Skeletal muscle cell (primary cell): ENCODE measurements around the gene NOP10.
"Not testable (repeated sequence)": the region's sequence is repeated elsewhere in the genome, so short reads cannot be mapped to it uniquely, and the experiment has no call there.

Source experiments
- DNase-seq: peaks from one replicate; pipeline ENCODE4 v3.0.0-alpha.2; 2010; ENCODE audit warnings: low read depth
- H3K4me3 ChIP-seq: 2 replicates; pipeline ENCODE4 v1.5.1; 2011; ENCODE audit warnings: low read depth, mild to moderate bottlenecking, control low read depth, low read length, moderate library complexity

Gene NOP10

GRCh38 chr15:34360298-34360697 is 17.4 kb upstream of the NOP10 start:
- no peak for DNase-seq
- no peak overlapping the region for H3K4me3 ChIP-seq

- no peak for DNase-seq
- H3K4me3 ChIP-seq: no peak overlapping the region
Measured at GRCh38 chr15:34359416-34359815, 16.5 kb upstream of the NOP10 start.

- no peak overlapping the region for H3K4me3 ChIP-seq
- no peak for DNase-seq
Measured at GRCh38 chr15:34358948-34359347, 16.0 kb upstream of the NOP10 start.

GRCh38 chr15:34358367-34358766 is 15.4 kb upstream of the NOP10 start:
- DNase-seq: no peak
- H3K4me3 ChIP-seq: no peak overlapping the region

- DNase-seq: no peak
- no peak overlapping the region for H3K4me3 ChIP-seq
Measured at GRCh38 chr15:34357653-34358052, 14.7 kb upstream of the NOP10 start.

GRCh38 chr15:34355241-34355640 is 12.3 kb upstream of the NOP10 start:
- DNase-seq: no peak
- H3K4me3 ChIP-seq: no peak overlapping the region

GRCh38 chr15:34354286-34354685 is 11.3 kb upstream of the NOP10 start:
- H3K4me3 ChIP-seq: no peak overlapping the region
- DNase-seq: no peak

GRCh38 chr15:34353627-34354026 is 10.7 kb upstream of the NOP10 start:
- no peak for DNase-seq

GRCh38 chr15:34352996-34353395 is 10.1 kb upstream of the NOP10 start:
- not testable (repeated sequence) for DNase-seq, H3K4me3 ChIP-seq

More at GRCh38 chr15:34353627-34354026, 10.7 kb upstream of the NOP10 start:
- H3K4me3 ChIP-seq: no peak overlapping the region

GRCh38 chr15:34349769-34350168 is 6.8 kb upstream of the NOP10 start:
- no peak for DNase-seq
- H3K4me3 ChIP-seq: no peak overlapping the region

- no peak overlapping the region for H3K4me3 ChIP-seq
- DNase-seq: no peak
Measured at GRCh38 chr15:34348735-34349300, 5.9 kb upstream of the NOP10 start.

- no peak for DNase-seq
- no peak overlapping the region for H3K4me3 ChIP-seq
Measured at GRCh38 chr15:34347951-34348638, 5.2 kb upstream of the NOP10 start.

- DNase-seq: not testable (repeated sequence)
- H3K4me3 ChIP-seq: peak overlapping the region; percentile 60
Measured at GRCh38 chr15:34342213-34342736, 661 bp downstream of the NOP10 start.

- DNase-seq: no peak
- H3K4me3 ChIP-seq: peak overlapping the region; percentile 60
Measured at GRCh38 chr15:34341381-34342212, 1.3 kb downstream of the NOP10 start.

- no peak for DNase-seq
- no peak overlapping the region for H3K4me3 ChIP-seq
Measured at GRCh38 chr15:34339946-34340345, 3.0 kb downstream of the NOP10 start.

GRCh38 chr15:34338347-34338746 is 4.6 kb downstream of the NOP10 start:
- no peak for DNase-seq
- H3K4me3 ChIP-seq: peak overlapping the region; percentile 88

GRCh38 chr15:34337557-34338306 is 5.2 kb downstream of the NOP10 start, which contains the start of gene SLC12A6:
Gene SLC12A6, minus strand, starts transcription at chr15:34337781. Its CDS starts 1,101 bp downstream, at chr15:34336680.
- DNase-seq: peak; percentile 83
- peak within 1 kb of the TSS; percentile 88 for H3K4me3 ChIP-seq

- no peak for DNase-seq
Measured at GRCh38 chr15:34336991-34337556, 5.9 kb downstream of the NOP10 start.

More at GRCh38 chr15:34336991-34337556, 5.9 kb downstream of the NOP10 start:
- peak overlapping the region; percentile 88 for H3K4me3 ChIP-seq
